Ramos (cell line): ENCODE measurements around the gene COL4A2.

ENCODE experiments used
- in situ Hi-C: fragments of 300-500 bp; cut with MboI; formaldehyde crosslinking; loops from one replicate; pipeline ENCODE4 v1.14.3; 2022; ENCODE audit warnings: low sequenced_read_pairs; ENCODE audit not compliant: unreplicated experiment

COL4A2 gene

GRCh38 chr13:110306960-110307766, at the start of gene COL4A2, which contains the start of gene COL4A1:
Gene COL4A2, plus strand, starts transcription at chr13:110307284. Its CDS starts 620 bp downstream, at chr13:110307904.
Gene COL4A1, minus strand, starts transcription at chr13:110307157. Its CDS starts 130 bp downstream, at chr13:110307027.
- in situ Hi-C loops = no loop called here

- in situ Hi-C loops = no loop called here
Measured at GRCh38 chr13:110257408-110257807, 49.7 kb upstream of the COL4A2 start.

GRCh38 chr13:110258876-110259631, 48.0 kb upstream of the COL4A2 start:
- in situ Hi-C loops = no loop called here

- in situ Hi-C loops = no loop called here
Measured at GRCh38 chr13:110259651-110260050, 47.4 kb upstream of the COL4A2 start.

GRCh38 chr13:110261166-110262081, 45.7 kb upstream of the COL4A2 start:
- in situ Hi-C loops = no loop called here

- in situ Hi-C loops = no loop called here
Measured at GRCh38 chr13:110262082-110262436, 45.0 kb upstream of the COL4A2 start.

- in situ Hi-C loops = no loop called here
Measured at GRCh38 chr13:110262508-110263291, 44.4 kb upstream of the COL4A2 start.

GRCh38 chr13:110263404-110263803, 43.7 kb upstream of the COL4A2 start:
- in situ Hi-C loops = no loop called here

GRCh38 chr13:110263888-110264287, 43.2 kb upstream of the COL4A2 start:
- in situ Hi-C loops = no loop called here

GRCh38 chr13:110264685-110265275, 42.3 kb upstream of the COL4A2 start:
- in situ Hi-C loops = no loop called here

- in situ Hi-C loops = no loop called here
Measured at GRCh38 chr13:110265341-110265681, 41.8 kb upstream of the COL4A2 start.

GRCh38 chr13:110265682-110266430, 41.2 kb upstream of the COL4A2 start:
- in situ Hi-C loops = no loop called here

- in situ Hi-C loops = no loop called here
Measured at GRCh38 chr13:110266431-110266809, 40.7 kb upstream of the COL4A2 start.

GRCh38 chr13:110266983-110267382, 40.1 kb upstream of the COL4A2 start:
- in situ Hi-C loops = no loop called here

GRCh38 chr13:110268061-110268460, 39.0 kb upstream of the COL4A2 start:
- in situ Hi-C loops = no loop called here

GRCh38 chr13:110268576-110269185, 38.4 kb upstream of the COL4A2 start:
- in situ Hi-C loops = no loop called here

- in situ Hi-C loops = no loop called here
Measured at GRCh38 chr13:110269509-110270185, 37.4 kb upstream of the COL4A2 start.

- in situ Hi-C loops = no loop called here
Measured at GRCh38 chr13:110270507-110270906, 36.6 kb upstream of the COL4A2 start.
